Right lobe of liver (tissue), 4 donors: ENCODE data around the gene KPNB1.

Experiments
- CTCF ChIP-seq, 4 donors: fragments of 200-600 bp in 3 of 4; fragments of 450-650 bp in 1 of 4; IDR thresholded peaks; one replicate each; pipeline versions ENCODE4 v1.5.1 to v1.8.0; 2016 to 2022; ENCODE audit warnings: antibody characterized with exemption in 4 of 4, mild to moderate bottlenecking in 2 of 4
- POLR2A ChIP-seq: fragments of 450-650 bp; IDR thresholded peaks from one replicate; pipeline ENCODE4 v1.6.1; 2017; ENCODE audit warnings: antibody characterized with exemption, mild to moderate bottlenecking
- donor health status: DM: no; HTN: no; CAD: no.
- donor health status: DM: no; HTN: no; CAD: no.
- donor health status: DM: no; HTN: yes; CAD: no.

GRCh38 chr17:47692137-47692894 is 42.6 kb downstream of the KPNB1 start:
- TF ChIP-seq POLR2A (no peak), CTCF (IDR thresholded peaks at IDR 0.05) (no peak)
